ACHN (cell line): ENCODE results near the gene SDHAF4.
A peak's percentile ranks its signal among the peaks of the same experiment; 100 is the strongest.
"Not testable (repeated sequence)": the region's sequence is repeated elsewhere in the genome, so short reads cannot be mapped to it uniquely, and the experiment has no call there.

ENCODE experiments used
- DNase-seq: peaks from one replicate; pipeline ENCODE4 v3.0.0-alpha.2; 2015
- in situ Hi-C: cut with HindIII; loops from 2 replicates; pipeline ENCODE4 v1.10.0; 2017; ENCODE audit warnings: low sequenced_read_pairs, low pct_ligation_motif_present, low pct_unique_long_range_greater_than_20kb

The SDHAF4 gene

GRCh38 chr6:70566751-70567382, at the start of gene SDHAF4:
Gene SDHAF4 (plus strand): TSS chr6:70566930. CDS start chr6:70566941, 11 bp downstream.
- peak; percentile 87 for DNase-seq
- in situ Hi-C loops: no loop called here

- in situ Hi-C loops: no loop called here
- DNase-seq: no peak
These were observed 48.0 kb upstream of the SDHAF4 start for GRCh38 chr6:70518723-70519122.

- in situ Hi-C loops: no loop called here
- DNase-seq: peak; percentile 6
These were observed 46.2 kb upstream of the SDHAF4 start for GRCh38 chr6:70520575-70520974.

- in situ Hi-C loops: no loop called here
- no peak for DNase-seq
These were observed 41.9 kb upstream of the SDHAF4 start for GRCh38 chr6:70524721-70525286.

- no peak for DNase-seq
- in situ Hi-C loops: no loop called here
These were observed 39.5 kb upstream of the SDHAF4 start for GRCh38 chr6:70527071-70527737.

GRCh38 chr6:70530023-70530422, 36.7 kb upstream of the SDHAF4 start:
- DNase-seq: no peak
- in situ Hi-C loops: no loop called here

GRCh38 chr6:70531133-70531532, 35.6 kb upstream of the SDHAF4 start:
- in situ Hi-C loops: no loop called here
- DNase-seq: no peak

GRCh38 chr6:70537266-70537665, 29.5 kb upstream of the SDHAF4 start:
- in situ Hi-C loops: no loop called here
- DNase-seq: no peak

GRCh38 chr6:70538376-70538775, 28.4 kb upstream of the SDHAF4 start:
- in situ Hi-C loops: no loop called here
- DNase-seq: no peak

GRCh38 chr6:70547313-70547712, 19.4 kb upstream of the SDHAF4 start:
- peak; percentile 24 for DNase-seq
- in situ Hi-C loops: no loop called here

GRCh38 chr6:70547905-70548304, 18.8 kb upstream of the SDHAF4 start:
- DNase-seq: no peak
- in situ Hi-C loops: no loop called here

- in situ Hi-C loops: no loop called here
- DNase-seq: no peak
These were observed 17.4 kb upstream of the SDHAF4 start for GRCh38 chr6:70549327-70549726.

- no peak for DNase-seq
These were observed 15.2 kb upstream of the SDHAF4 start for GRCh38 chr6:70551566-70551965.

GRCh38 chr6:70552286-70552940, 14.3 kb upstream of the SDHAF4 start:
- DNase-seq, in situ Hi-C loops: not testable (repeated sequence)

More at GRCh38 chr6:70551566-70551965, 15.2 kb upstream of the SDHAF4 start:
- in situ Hi-C loops: no loop called here

- in situ Hi-C loops: no loop called here
These were observed 13.8 kb upstream of the SDHAF4 start for GRCh38 chr6:70552974-70553373.

GRCh38 chr6:70557998-70558397, 8.7 kb upstream of the SDHAF4 start:
- no peak for DNase-seq

More at GRCh38 chr6:70552974-70553373, 13.8 kb upstream of the SDHAF4 start:
- no peak for DNase-seq

GRCh38 chr6:70562401-70562800, 4.3 kb upstream of the SDHAF4 start:
- in situ Hi-C loops, DNase-seq: not testable (repeated sequence)

More at GRCh38 chr6:70557998-70558397, 8.7 kb upstream of the SDHAF4 start:
- in situ Hi-C loops: no loop called here

GRCh38 chr6:70563530-70563929, 3.2 kb upstream of the SDHAF4 start:
- in situ Hi-C loops: no loop called here
- DNase-seq: no peak

- in situ Hi-C loops: no loop called here
- DNase-seq: no peak
These were observed 7.9 kb downstream of the SDHAF4 start for GRCh38 chr6:70574643-70575042.
